HG03442 (cell line): Measurements from ENCODE around the gene NELFA.
A peak's percentile ranks its signal among the peaks of the same experiment; 100 is the strongest.
"Not testable (repeated sequence)": the region's sequence is repeated elsewhere in the genome, so short reads cannot be mapped to it uniquely, and the experiment has no call there.

ENCODE experiments used
- ATAC-seq: cut with Tn5 transposase; IDR thresholded peaks from one replicate; pipeline ENCODE4 v1.9.1; 2021; ENCODE audit warnings: mild to moderate bottlenecking, moderate library complexity; ENCODE audit not compliant: unreplicated experiment

NELFA gene

DNA sequence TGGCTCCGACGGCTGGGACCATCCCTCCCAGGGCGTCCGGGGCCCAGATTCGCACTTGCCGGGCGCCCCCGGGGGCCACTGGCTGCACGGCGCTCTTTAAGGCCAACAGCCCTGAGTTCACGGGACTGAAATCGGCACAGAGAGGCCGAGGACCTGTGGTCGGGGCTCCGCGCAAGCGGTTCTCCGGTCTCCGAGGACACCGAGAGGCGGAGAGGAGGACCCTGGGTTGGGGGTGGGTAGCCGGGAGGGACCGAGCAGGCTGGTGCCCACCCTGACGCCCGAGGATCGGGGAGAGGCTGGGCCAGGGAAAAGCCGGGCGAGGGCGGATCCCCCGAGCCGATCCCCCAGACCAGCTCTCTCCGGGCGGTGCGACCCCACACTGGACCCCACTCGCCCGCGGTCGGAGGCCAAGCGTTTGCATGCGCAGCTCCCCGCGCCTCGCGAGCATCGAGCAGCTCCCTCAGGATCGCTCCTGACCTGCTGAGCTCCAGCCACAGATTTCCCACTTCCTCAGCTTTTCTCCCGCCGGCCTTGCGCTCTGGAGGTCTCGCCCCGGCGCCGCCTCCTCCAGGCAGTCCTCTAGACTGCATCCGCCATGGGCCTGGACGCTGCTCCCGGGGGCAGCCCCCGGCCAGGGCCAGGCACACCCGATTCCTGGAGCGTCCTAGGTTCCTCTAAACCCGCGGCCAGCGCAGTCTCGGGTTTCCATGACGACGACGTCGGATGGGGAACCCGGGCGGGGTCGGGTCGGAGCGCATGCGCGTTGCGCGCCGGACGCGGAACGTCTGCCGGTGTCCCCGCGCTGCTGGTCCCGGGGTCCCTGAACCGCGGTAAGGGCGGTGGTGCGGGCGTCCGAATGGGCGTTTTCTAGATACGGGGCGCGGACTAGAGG lies 32.7 kb upstream of the NELFA start:
- ATAC-seq, result peak; percentile 60

DNA sequence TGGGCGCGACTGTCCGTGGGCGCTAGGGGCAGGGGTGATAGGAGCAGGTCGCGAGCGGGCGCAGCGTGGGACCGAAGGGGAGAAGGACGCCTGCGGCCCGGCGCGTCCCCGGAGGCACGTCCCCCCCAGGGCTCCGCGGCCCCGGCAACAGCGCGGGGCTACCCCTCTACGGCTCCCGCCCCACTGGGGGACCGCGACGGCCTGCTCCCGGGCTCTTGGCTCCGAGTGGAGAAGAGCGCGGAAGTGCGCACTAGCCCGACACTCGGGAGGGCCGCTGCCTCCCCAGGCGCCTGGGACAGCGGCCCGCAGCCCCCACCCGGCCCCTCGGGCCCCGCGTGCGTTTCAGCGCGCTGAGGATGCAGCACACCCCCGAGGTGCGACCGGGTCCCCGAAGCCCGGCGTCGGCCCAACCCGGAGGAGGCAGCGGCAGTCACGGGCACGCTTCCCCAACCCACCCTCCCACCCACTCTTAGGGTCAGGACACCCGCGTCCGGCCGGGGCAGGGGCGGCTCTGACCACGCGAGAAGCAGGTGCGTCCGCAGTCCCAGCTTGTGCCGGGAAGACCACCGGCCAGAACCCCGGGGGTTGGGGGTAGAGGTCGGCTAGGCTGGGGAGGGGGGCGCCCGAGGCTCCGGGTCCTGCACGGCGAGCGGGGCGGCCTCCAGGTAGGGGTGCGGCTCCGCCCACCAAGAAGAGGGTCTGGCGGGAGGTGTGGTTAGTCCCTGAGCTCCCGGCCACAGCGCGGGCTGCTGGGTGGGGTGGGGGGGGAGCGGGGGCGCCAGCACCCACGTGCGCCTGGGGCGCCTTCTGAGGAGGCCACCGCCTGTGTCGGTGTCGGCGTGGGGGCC lies 31.8 kb upstream of the NELFA start:
- no peak for ATAC-seq

DNA sequence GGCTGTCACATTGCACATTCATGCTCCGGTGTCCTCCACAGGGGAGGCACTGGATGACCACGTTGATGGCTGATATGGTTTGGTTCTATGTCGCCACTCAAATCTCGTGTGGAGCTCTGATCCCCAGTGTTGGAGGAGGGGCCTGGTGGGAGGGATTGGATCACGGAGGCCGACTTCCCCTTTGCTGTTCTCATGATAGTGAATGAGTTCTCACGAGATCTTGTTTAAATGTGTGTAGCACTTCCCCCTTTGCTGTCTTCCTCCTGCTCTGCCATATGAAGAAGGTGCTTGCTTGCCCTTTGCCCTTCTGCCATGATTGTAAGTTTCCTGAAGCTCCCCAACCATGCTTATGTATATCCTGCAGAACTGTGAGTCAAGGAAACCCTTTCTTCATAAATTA lies 28.1 kb upstream of the NELFA start:
- ATAC-seq, result no peak

DNA sequence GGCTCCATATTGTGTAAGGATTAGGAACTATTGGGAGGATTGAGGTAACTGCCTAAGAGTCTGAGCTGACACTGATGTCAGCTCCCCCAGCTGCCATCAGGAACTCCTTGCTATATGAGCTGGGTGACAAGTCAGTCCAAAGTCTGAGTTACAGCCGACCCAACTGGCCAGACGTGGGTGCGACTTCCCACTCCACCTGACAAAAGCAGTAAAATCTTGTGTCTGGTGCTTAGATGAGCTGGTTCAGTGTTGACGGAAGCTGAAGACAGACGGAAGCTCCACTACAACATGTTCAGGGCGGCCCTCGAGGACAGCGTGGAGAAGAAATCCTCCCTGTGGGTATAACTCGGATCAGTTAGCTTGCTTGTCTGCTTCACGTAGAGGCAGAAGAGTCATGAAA lies 27.6 kb upstream of the NELFA start:
- ATAC-seq, result no peak

DNA sequence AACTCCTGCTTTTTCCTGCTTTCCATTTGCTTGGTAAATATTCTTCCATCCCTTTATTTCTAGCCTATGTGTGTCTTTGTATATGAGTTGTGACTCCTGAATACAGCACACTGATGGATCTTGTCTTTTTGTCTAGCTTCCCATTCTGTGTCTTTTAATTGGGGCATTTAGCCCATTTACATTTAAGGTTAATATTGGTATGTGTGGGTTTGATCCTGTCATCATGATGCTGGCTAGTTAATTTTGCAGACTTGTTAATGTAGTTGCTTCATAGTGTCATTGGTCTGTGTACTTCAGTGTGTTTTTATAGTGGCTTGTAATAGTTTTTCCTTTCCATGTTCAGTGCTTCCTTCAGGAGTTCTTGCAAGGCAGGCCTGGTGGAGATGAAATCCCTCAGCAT lies 22.4 kb upstream of the NELFA start:
- not testable (repeated sequence) for ATAC-seq

DNA sequence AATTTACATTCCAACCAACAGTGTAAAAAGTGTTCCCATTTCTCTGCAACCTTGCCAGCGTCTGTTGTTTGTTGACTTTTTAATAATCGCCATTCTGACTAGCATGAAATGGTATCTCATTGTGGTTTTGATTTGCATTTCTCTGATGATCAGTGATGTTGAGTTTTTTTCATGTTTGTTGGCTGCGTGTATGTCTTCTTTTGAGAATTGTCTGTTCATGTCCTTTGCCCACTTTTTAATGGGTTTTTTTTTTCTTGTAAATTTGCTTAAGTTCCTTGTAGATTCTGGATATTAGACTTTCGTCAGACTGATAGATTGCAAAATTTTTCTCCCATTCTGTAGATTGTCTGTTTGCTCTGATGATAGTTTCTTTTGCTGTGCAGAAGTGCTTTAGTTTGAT lies 18.3 kb upstream of the NELFA start:
- ATAC-seq, result not testable (repeated sequence)

DNA sequence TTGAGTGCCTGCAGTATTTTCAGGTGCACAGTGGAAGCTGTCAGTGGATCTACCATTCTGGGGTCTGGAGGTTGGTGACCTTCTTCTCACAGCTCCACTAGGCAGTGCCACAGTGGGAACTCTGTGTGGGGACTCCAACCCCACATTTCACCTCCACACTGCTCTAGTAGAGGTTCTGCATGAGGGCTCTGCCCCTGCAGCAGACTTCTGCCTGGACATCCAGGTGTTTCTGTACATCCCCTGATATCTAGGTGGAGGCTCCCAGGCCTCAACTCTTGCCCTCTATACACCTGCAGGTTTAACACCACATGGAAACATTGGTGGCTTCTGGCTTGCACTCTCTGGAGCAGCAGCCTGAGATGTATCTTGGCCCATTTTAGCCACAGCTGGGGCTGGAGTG lies 17.0 kb upstream of the NELFA start:
- ATAC-seq, result no peak

DNA sequence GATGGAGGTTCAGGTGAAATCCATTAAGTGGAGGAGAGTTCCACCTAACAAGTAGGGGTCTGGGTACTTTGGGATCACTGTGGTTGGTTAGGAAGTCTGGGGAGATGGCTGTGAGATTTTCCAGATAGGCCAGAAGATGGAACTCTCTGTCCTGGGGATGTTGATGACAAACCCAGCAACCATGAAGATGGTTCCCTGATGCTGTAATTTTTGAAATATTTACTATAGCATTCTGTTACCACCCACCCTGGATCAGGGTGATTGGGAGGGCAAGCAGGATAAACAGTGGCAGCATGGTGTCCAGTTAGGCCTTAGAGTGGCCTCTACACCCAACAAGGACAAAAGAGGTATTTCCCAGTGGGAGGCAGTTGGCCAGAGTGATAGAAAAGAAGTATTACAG lies 15.9 kb upstream of the NELFA start:
- no peak for ATAC-seq

DNA sequence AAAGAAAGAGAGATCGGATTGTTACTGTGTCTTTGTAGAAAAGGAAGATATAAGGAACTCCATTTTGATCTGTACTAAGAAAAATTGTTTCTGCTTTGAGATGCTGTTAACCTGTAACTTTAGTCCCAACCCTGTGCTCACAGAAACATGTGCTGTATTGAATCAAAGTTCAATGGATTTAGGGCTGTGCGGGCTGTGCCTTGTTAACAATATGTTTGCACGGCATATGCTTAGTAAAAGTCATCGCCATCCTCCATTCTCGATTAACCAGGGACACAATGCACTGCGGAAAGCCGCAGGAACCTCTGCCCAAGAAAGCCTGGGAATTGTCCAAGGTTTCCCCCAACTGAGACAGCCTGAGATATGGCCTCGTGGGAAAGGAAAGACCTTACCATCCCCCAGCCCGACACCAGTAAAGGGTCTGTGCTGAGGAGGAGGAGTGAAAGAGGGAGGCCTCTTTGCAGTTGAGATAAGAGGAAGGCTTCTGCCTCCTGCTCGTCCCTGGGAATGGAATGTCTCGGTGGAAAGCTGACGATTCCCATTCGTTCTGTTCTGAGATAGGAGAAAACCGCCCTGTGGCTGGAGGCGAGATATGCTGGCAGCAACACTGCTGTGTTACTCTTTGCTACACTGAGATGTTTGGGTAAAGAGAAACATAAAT lies 12.7 kb upstream of the NELFA start:
- ATAC-seq, result not testable (repeated sequence)

DNA sequence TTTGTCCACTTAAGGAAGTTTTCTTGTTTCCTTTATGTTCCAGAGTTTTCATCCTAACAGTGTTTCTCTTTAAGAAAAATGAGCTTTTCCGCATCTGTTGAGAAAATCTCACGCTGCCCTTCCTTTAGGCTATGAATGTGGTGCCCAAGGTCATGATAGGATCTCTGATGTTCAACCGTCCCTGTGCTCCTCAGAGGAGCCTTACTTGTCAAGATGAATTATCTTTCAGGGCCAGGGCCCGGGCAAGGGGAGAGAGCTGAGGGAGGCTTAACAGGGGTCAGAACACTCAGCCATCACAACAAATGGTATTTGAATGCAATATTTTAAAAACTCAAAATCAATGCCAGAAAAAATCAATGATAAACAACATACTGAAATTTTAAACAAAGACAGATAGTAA lies 6.2 kb upstream of the NELFA start:
- ATAC-seq, result no peak

DNA sequence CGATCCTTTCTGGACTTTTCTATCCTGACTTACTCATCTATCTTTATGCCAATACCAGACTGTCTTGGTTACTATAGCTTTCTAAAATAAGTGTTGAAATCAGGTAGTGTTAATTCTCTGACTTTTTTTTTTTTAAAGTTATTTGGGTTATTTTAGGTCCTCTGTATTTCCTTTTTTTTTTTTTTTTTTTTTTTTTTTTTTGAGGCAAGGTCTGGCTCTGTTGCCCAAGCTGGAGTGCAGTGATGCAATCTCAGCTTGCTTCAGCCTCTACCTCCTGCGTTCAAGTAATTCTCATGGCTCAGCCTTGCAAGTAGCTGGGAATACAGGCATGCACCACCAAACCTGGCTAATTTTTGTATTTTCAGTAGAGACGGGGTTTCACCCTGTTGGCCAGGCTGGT lies 2.8 kb upstream of the NELFA start:
- no peak for ATAC-seq

DNA sequence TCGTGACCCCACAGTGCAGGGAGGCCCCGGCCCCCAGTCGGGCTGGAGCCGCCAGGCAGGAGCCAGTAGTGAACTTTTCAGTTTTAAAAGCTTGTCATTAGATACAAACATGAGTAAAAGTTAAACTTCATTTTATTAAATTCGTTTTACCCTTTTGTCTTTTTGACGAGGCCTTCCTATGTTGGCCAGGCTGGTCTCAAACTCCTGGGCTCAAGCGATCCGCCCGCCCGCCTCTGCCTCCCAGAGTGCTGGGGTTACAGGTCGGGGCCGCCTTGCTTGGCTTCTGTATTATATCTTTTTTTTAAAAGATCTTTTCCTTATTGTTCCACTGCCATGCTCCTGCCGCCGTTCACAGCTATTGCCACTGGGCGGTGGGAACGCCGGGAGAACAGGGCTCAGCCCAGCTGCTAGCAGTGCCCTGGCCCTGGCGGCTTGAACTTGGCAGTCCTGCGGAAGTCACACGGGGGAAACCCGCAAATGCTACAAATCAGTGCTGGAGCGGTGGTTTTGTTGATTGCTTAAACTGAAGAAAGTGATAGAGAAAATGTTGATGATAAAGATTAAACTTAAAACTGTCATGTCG lies 968 bp upstream of the NELFA start:
- no peak for ATAC-seq

DNA sequence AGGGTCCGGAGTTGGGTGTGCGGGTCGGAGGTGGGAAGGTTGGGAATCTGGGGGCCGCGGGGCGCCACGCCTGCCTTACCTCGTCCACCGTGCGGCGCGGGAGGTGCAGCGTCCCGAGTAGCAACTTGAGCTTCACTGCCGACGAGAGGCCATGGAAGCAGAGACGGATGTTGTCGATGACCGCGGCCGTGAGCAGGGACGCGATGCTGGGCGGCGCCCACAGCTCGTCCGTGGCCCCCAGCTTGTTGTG lies 178 bp downstream of the NELFA start:
- no peak for ATAC-seq

DNA sequence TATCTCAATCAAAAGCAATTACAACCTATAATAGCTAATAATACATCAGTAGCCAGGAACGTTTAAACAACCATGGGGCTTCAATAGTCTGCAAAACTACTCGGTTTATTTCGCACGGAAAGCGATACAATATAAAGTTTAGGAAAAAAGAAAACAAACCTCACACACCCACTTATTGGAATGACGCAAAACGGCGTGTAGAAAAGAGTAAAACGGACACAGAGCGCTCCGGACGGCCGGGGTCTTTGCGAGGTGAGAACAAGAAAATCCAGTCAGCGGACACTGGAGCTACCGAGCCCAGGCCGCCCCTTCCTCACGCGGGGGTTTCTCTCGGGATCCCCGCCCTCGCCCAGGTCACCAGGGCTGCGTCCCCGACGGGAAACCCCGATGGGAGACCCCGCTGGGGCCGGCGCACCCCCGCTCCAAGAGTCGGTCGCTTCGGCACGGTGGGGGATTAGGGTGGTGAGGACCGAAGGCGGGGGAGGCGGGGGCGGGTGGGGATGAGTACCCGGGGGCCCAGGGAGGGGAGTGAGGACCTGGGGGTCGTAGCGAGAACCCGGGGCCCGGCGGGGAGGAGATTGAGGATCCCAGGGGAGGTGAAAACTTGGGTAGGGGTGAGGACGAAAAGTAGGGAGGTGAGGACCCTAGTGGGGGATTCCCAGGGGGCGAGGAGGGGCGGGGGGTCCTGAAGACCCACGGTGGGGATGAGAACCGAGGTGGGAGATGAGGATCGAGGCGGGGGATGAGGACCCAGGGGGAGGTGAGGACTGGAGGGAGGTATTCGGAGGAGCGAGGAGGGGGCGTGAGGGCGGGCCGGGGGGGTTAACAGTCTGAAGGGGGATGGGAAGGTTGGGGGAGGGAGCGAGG lies 737 bp downstream of the NELFA start:
- ATAC-seq, result no peak

DNA sequence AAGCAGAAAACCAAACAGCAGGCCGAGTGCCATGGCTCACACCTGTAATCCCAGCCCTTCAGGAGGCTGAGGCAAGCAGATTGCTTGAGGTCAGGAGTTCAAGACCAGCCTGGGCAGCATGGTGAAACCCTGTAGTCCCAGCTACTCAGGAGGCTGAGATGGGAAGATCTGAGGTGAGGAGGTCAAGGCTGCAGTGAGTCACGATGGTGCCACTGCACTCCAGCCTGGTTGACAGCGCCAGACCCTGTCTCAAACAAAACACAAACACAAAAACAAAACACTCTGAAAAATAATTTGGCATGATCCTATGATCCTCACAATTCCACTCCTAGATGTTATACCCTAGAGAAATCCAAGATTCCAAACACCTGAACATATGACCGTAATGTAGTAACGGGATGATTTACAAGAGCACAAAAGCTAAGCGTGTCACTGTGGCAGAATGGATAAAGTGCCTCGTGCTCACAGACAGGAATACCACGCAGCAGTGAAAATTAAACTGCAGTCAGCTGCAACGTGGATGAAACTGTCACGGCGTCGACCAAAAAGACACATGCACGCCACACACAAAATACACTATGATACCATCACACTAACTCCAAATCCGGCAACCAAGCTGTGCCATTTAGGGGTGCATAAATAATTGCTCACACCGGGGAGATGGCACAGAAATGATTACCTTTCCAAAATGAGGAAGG lies 1.7 kb downstream of the NELFA start:
- no peak for ATAC-seq

DNA sequence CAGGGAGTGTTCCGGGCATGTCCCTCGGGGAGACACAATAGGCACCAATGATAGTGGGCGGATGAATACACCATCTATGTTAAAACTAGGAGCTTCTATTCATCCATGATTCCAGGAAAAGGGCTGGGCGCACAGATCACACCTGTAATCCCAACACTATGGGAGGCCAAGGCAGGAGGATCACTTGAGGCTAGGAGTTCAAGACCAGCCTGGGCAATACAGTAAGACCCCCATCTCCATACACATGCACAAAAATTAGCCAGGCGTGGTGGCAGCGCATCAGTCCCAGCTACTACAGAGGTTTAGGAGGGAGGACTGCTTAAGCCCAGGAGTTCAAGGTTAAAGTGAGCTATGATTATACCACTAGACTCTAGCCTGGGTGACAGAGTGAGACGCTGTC lies 2.4 kb downstream of the NELFA start:
- no peak for ATAC-seq

DNA sequence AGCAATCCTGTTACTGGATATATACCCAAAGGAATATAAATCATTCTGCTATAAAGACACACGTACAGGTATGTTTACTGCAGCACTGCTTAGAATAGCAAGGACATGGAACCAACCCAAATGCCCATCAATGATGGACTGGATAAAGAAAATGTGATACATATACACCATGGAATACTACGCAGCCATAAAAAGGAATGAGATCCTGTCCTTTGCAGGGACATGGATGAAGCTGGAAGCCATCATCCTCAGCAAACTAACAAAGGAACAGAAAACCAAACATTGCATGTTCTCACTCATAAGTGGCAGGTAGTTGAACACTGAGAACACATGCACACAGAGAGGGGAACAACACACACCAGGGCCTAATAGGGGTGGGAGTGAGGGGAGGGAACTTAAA lies 5.4 kb downstream of the NELFA start:
- not testable (repeated sequence) for ATAC-seq

DNA sequence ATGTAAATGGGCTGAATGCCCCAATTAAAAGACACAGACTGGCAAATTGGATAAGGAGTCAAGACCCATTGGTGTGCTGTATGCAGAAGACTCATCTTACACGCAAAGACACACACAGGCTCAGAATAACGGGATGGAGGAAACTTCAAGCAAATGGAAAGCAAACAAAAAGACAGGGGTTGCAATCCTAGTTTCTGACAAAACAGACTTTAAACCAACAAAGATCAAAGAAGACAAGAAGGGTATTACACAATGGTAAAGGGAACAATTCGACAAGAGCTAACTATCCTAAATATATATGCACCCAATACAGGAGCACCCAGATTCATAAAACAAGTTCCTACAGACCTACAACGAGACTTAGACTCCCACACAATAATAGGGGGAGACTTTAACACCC lies 9.5 kb downstream of the NELFA start:
- not testable (repeated sequence) for ATAC-seq

DNA sequence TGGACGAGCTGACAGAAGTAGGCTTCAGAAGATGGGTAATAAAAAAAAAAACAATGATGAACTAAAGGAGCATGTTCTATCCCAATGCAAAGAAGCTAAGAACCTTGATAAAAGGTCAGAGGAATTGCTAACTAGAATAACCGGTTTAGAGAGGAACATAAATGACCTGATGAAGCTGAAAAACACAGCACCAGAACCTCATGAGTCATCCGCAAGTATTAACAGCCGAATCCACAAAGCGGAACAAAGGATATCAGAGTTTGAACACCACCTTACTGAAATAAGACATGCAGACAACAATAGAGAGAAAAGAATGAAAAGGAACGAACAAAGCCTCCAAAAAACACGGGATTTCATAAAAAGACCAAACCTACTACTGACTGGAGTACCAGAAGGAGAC lies 10.5 kb downstream of the NELFA start:
- no peak for ATAC-seq

DNA sequence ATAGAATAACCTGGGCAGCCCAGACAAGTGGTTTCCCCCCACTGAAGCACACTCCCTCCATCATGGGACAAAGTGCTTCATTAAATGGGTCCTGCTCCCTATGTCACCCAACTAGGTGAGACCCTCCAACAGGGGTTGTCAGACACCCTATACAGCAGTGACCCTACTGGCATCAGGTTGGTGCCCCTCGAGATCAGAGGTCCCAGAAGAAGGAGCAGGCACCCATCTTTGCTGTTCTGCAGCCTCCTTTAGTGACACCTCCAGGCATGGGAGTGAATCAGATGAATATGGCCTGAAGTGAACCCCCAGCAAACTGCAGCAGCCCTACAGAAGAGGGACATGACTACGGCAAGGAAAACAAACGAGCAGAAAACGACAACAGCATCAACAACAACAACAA lies 11.1 kb downstream of the NELFA start:
- no peak for ATAC-seq
